Activated CD8-positive, alpha-beta T cell treated with anti-CD3 and anti-CD28 coated beads for 36 hours (primary cell): ENCODE data around the gene DRAM2. TPM values are rescaled to one million over a fixed set of nuclear protein-coding genes. Genes with fewer than 3 reads are reported as not detected.
"Not testable (repeated sequence)": the region's sequence is repeated elsewhere in the genome, so short reads cannot be mapped to it uniquely, and the experiment has no call there.

Experiments used
- ATAC-seq: fragments of 200-7000 bp; cut with Tn5 transposase; one replicate; pipeline ENCODE4 v1.10.0; 2021; ENCODE audit warnings: mild to moderate bottlenecking, moderate library complexity
- CTCF ChIA-PET: fragments of 350-600 bp; sonication (Branson Sonifier 250); formaldehyde crosslinking; loops from one replicate; lab custom pipeline; 2021; ENCODE audit warnings: antibody characterized with exemption; lab: Charles Lee
- POLR2A ChIA-PET: fragments of 350-600 bp; sonication (Branson Sonifier 250); formaldehyde crosslinking; loops from one replicate; lab custom pipeline; 2021; ENCODE audit warnings: antibody characterized with exemption; lab: Charles Lee
- DNase-seq: peaks from one replicate; pipeline ENCODE4 v3.0.0-alpha.2; 2020
- H3K27ac Mint-ChIP-seq: one replicate; pipeline ENCODE4 v1.8.0; 2021; ENCODE audit warnings: mild to moderate bottlenecking, mixed read lengths
- H3K27me3 Mint-ChIP-seq: one replicate; pipeline ENCODE4 v1.8.0; 2021; ENCODE audit warnings: mixed read lengths
- H3K36me3 Mint-ChIP-seq: one replicate; pipeline ENCODE4 v1.8.0; 2021; ENCODE audit warnings: low read depth, mixed read lengths
- H3K4me1 Mint-ChIP-seq: one replicate; pipeline ENCODE4 v1.8.0; 2021; ENCODE audit warnings: low read depth, mixed read lengths
- H3K4me3 Mint-ChIP-seq: one replicate; pipeline ENCODE4 v1.8.0; 2021; ENCODE audit warnings: mild to moderate bottlenecking, moderate library complexity, mixed read lengths
- H3K9me3 Mint-ChIP-seq: one replicate; pipeline ENCODE4 v1.8.0; 2021; ENCODE audit warnings: mixed read lengths
- intact Hi-C: fragments of 100-400 bp; cut with micrococcal nuclease; formaldehyde crosslinking; loops from one replicate; pipeline ENCODE4 v1.10.0; 2022
- total RNA-seq, 2 experiments: library from RNA; stranded (reverse); gene quantifications; one replicate each; pipeline ENCODE4 v1.2.3, GENCODE V29; 2021
- TF ChIP-seq, protein P1 (sequence below): fragments of 200-600 bp; IDR thresholded peaks from one replicate; pipeline ENCODE4 v1.8.0; 2022; ENCODE audit warnings: antibody characterized with exemption, mild to moderate bottlenecking

DRAM2 gene
- total RNA-seq, 2 experiments from 2014 or later = 27.5 to 37.2 TPM

DNA sequence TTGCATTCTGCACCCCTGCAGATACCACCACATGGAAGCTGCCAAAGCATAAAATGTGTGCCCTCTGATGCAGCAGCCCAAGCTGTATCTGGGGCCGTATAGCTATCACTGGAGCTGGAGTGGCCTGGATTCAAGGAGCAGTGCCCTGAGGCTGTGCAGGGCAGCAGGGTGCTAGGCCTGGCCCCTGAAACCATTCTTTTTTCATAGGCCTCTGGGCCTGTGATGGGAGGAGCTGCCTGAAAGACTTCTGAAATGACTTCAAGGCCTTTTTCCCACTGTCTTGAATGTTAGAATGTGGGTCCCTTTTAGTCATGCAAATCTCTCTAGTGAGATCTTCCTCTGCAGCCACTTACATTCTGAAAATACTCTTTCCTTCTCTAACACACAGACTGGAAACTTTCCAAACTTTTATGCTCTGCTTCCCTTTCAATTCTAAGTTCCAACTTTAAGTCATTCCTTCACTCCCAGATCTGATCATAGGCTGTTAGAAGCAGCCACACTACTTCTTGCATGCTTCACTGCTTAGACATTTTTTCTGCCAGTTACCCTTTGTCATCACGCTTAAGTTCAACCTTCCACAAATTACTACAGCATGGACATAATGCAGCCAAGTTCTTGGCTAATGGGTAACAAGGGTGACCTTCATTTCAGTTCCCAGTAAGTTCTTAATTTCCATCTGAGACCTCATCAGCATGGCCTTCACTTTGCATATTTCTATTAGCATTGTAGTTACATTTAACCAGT is 42.4 kb downstream of the DRAM2 start:
- DNase-seq (no peak), ATAC-seq (no peak)
- CTCF ChIA-PET = interaction anchor here (0.6 to 1.6 kb wide), 2 partner anchors 67 to 105 kb away, joined by 3 to 4 read pairs; no protein-coding TSS in a partner anchor
- Mint-ChIP-seq H3K27me3 (no peaks in the 10 kb centered on the region), H3K4me1 (no peaks in the 10 kb centered on the region), H3K9me3 (peaks cover 28% of the 10 kb centered on the region), H3K27ac (no peak overlapping the region), H3K4me3 (no peak overlapping the region), H3K36me3 (no peaks in the 10 kb centered on the region)
- POLR2A ChIA-PET = interaction anchor here (0.6 kb wide), 1 partner anchor 26 kb away, joined by 3 read pairs; no protein-coding TSS in a partner anchor
- intact Hi-C loops = no loop called here
- TF ChIP-seq, protein P1, sequence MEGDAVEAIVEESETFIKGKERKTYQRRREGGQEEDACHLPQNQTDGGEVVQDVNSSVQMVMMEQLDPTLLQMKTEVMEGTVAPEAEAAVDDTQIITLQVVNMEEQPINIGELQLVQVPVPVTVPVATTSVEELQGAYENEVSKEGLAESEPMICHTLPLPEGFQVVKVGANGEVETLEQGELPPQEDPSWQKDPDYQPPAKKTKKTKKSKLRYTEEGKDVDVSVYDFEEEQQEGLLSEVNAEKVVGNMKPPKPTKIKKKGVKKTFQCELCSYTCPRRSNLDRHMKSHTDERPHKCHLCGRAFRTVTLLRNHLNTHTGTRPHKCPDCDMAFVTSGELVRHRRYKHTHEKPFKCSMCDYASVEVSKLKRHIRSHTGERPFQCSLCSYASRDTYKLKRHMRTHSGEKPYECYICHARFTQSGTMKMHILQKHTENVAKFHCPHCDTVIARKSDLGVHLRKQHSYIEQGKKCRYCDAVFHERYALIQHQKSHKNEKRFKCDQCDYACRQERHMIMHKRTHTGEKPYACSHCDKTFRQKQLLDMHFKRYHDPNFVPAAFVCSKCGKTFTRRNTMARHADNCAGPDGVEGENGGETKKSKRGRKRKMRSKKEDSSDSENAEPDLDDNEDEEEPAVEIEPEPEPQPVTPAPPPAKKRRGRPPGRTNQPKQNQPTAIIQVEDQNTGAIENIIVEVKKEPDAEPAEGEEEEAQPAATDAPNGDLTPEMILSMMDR = no peak

DNA sequence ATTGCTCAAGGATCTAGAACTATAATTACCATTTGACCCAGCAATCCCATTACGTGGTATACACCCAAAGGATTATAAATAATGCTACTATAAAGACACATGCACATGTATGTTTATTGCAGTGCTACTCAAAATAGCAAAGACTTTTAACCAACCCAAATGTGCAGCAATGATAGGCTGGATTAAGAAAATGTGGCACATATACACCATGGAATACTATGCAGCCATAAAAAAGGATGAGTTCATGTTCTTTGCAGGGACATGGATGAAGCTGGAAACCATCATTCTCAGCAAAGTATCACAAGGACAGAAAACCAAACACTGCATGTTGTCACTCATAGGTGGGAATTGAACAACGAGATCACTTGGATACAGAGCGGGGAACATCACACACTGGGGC is 44.5 kb downstream of the DRAM2 start:
- H3K4me1 Mint-ChIP-seq, H3K27me3 Mint-ChIP-seq, CTCF ChIA-PET, H3K27ac Mint-ChIP-seq, POLR2A ChIA-PET, H3K36me3 Mint-ChIP-seq, DNase-seq, ATAC-seq, H3K4me3 Mint-ChIP-seq, intact Hi-C loops: not testable (repeated sequence)
- peaks cover 17% of the 10 kb centered on the region for H3K9me3 Mint-ChIP-seq

DNA sequence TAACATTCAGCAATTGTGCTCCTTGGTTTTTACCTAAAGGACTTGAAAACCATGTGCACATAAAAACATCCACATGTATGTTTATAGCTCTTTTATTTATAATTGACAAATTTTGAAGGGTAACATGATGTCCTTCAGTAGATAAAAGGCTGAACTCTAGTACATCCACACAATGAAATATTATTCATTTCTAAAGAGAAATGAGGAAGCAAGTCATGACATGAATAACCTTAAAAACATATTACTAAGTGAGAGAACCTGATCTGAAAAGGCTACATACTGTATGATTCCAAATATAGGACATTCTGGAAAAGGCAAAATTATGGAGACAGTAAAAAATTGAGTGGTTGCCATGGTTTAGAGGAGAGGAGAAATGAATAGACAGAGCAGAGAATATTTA is 50.3 kb downstream of the DRAM2 start:
- DNase-seq (no peak), ATAC-seq (no peak)
- TF ChIP-seq, protein P1 = no peak
- Mint-ChIP-seq H3K27ac (no peak overlapping the region), H3K4me3 (no peak overlapping the region), H3K36me3 (no peaks in the 10 kb centered on the region), H3K27me3 (peaks cover 5% of the 10 kb centered on the region), H3K9me3 (no peaks in the 10 kb centered on the region), H3K4me1 (no peaks in the 10 kb centered on the region)
- intact Hi-C loops = no loop called here
- ChIA-PET POLR2A (no interaction called here), CTCF (interaction anchor here (3.0 kb wide), 1 partner anchor 59 kb away, joined by 13 read pairs; no protein-coding TSS in a partner anchor)

DNA sequence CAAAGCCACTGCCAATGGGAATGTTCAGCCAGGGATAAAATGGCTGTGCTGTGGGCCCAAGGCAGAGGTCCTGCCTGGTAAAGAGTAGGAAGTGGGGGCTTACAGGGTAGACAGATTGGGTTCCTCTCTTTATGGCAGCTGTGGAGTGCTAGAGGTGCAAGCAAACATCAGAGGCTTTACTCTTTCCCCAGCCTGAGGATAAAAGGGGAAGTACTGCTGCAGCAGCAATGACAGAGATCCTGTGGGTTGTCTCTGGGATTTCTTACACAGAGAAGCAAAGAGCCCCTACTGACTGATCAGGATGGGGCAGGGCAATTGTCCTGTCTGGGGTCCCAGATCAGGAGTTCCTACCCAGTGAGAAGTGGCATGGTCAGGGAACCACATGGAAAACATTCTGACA is 54.2 kb downstream of the DRAM2 start:
- Mint-ChIP-seq H3K4me1 (no peaks in the 10 kb centered on the region), H3K9me3 (no peaks in the 10 kb centered on the region), H3K4me3 (no peak overlapping the region), H3K27me3 (peaks cover 19% of the 10 kb centered on the region), H3K36me3 (no peaks in the 10 kb centered on the region), H3K27ac (no peak overlapping the region)
- TF ChIP-seq, protein P1 = no peak
- ChIA-PET CTCF (interaction anchor here (0.8 kb wide), 1 partner anchor 55 kb away, joined by 3 read pairs; no protein-coding TSS in a partner anchor), POLR2A (no interaction called here)
- DNase-seq = no peak
- intact Hi-C loops = no loop called here
- ATAC-seq = no peak

DNA sequence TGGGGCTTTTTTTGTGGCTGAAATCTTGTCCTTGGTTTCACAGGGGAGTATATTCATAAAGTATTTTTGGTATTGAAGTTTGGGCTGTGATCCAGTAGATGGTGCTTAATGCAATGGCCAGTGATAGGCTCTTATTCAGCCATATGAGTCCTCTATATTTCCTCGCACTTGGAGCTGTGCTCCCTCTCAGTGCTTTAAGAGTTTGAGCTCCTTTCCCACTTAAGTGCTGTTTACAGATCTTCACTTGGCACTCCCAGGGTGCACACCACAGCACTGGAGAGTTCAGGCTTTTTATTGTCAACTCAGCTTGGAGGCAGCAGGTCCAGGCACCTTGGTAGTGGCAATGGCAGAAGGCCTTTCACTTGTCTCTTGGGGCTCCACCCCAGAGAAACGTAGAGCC is 54.9 kb downstream of the DRAM2 start:
- no peaks in the 10 kb centered on the region for H3K4me1 Mint-ChIP-seq
- intact Hi-C loops = no loop called here
- H3K4me3 Mint-ChIP-seq = no peak overlapping the region
- POLR2A ChIA-PET = no interaction called here
- H3K9me3 Mint-ChIP-seq = no peaks in the 10 kb centered on the region
- H3K27me3 Mint-ChIP-seq = peaks cover 19% of the 10 kb centered on the region
- ATAC-seq (no peak), DNase-seq (no peak)
- CTCF ChIA-PET = interaction anchor here (0.8 kb wide), 1 partner anchor 54 kb away, joined by 3 read pairs; no protein-coding TSS in a partner anchor
- TF ChIP-seq, protein P1 = no peak
- no peaks in the 10 kb centered on the region for H3K36me3 Mint-ChIP-seq
- H3K27ac Mint-ChIP-seq = no peak overlapping the region
